NCI-H1930 (cell line): ENCODE measurements around the gene PELI2.

Experiments
- DNase-seq, 2 experiments: peaks; one replicate each; lab custom pipeline; 2025; lab: John Stamatoyannopoulos, UW

PELI2 gene, protein sequence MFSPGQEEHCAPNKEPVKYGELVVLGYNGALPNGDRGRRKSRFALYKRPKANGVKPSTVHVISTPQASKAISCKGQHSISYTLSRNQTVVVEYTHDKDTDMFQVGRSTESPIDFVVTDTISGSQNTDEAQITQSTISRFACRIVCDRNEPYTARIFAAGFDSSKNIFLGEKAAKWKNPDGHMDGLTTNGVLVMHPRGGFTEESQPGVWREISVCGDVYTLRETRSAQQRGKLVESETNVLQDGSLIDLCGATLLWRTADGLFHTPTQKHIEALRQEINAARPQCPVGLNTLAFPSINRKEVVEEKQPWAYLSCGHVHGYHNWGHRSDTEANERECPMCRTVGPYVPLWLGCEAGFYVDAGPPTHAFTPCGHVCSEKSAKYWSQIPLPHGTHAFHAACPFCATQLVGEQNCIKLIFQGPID

GRCh38 chr14:56117765-56118610 lies at the start of gene PELI2:
TSS of gene PELI2 (plus strand) at chr14:56118411. CDS start at chr14:56118661, 250 bp downstream.
- DNase-seq, result peak; percentile 44 to 53

- no peak for DNase-seq
Observed at GRCh38 chr14:56073799-56074198, 44.4 kb upstream of the PELI2 start.

DNA sequence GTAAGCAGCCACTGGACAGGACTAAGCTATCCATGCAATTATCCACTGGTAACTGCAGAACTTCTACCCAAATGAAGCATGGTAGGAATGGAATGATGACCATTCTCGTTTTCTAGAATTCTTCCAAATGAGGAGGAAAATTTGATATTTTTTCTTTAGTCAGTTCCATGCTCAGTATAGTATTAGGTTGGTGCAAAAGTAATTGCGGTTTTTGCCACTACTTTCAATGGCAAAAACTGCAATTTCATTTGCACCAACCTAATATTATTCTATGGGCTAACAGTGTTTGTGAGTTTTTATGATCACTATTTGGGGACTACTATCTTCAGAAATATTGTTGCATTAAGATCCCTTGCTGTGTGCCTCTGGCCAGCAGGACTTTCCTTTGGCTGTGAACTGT lies 42.9 kb upstream of the PELI2 start:
- no peak for DNase-seq

DNA sequence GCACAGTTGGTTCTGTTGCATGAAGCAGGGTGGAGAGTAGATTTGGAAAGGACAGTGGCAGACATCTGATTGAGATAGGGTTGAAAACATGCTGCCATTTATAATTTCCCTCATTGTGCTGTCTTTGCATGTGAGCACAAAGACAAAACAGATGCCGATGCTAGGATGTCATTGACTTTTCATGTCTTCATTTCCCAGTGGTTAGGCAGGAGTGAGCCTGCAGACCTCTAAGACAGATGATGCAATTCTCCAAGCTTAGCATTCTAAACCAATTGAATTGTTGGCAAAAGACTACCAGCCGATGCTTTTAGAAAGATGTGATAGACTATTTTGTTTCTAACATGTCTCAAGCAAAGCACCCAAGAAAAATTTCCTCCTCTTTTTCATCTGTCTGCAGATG lies 37.1 kb upstream of the PELI2 start:
- no peak for DNase-seq

DNA sequence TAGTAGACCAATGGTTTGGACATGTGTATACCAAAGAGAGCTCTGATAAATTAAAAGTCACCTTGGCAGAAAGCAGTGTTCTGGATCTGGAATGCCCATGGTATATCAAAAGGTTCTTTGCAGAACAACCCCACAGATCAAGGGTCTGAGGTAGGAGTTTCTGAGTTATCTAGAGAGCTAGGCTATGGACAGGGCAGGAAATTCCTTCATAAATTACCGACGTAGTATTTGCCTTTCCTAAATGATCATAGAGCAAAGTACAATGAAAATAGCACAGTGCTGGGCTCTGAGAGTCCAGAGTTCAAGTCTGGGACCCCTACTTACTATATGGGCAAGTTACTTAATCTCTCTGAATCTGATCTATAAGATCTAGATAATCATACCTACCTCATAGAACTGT lies 35.3 kb upstream of the PELI2 start:
- no peak for DNase-seq

DNA sequence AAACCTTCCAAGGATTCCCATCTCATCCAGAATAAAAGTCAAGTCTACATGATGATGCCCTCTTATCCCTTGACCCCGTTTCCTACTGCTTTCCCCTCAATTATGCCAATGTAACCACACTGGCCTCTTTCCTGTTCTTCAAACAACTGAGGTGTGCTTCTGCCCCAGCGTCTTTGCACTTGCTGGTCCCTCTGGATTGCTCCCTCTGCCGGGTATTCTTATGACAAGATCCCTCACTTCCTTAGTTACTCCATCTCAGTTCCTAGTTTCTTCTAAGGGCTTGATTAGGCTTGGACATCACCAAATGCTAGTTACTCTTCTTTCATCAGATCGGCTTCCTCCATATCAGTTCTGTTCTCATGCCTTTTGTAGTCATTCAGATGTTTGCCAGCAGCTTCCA lies 32.7 kb upstream of the PELI2 start:
- no peak for DNase-seq

DNA sequence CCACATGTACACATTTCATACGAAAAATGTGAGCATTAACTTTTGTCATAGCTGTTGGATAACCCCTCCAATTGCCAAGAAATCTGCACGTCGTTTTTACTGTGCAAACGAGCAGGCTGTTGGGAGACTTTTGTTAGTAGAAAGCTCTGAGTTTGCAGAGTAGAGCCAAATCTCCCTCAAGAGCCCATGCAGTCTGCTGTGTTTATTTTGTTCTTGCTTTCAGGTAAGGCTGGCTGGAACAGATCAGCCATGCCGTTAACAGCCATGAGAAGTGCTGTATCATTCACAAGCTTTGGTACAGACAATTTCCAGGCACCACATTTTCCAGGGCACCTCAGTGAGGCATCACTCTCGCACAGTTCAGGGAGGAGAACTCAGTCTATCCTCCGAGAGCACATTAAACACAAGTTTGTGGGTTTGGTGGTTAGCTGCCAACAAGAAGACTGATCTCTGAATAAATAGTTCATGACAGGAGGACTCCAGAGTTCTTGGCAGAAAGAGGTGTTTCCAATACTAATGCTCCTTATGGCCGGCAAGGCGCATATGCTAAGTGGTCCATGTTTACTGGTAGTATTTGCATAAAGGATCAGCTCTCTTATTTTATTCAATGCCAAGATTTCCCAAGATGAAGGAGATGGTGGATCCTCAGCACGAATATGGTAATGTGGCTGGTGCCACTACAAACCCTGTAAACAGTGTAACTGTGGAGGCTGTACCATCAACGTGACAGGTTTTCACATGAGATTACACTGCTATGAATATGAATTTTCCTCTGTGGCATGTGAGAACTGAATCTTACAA lies 30.3 kb upstream of the PELI2 start:
- no peak for DNase-seq

DNA sequence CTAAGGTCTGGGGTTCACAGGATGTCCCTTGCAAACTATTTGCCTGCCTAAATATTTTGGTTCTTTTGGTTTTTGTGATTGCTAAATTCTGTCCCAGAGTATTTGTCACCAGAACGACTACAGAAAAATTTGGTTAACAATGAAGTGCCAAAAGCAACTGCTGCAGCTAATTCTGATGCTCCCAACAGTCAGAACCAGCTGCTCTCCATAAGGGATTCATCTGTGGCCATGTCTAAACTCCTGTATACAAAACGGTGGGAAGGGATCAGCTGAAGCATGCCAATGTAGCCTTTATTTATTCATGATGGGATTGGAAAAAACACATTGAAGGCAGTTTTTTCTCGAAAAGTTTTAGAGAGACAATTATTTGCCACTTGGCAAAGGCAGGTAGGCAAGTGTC lies 29.3 kb upstream of the PELI2 start:
- no peak for DNase-seq

GRCh38 chr14:56092763-56093162 lies 25.4 kb upstream of the PELI2 start:
- DNase-seq, result no peak

DNA sequence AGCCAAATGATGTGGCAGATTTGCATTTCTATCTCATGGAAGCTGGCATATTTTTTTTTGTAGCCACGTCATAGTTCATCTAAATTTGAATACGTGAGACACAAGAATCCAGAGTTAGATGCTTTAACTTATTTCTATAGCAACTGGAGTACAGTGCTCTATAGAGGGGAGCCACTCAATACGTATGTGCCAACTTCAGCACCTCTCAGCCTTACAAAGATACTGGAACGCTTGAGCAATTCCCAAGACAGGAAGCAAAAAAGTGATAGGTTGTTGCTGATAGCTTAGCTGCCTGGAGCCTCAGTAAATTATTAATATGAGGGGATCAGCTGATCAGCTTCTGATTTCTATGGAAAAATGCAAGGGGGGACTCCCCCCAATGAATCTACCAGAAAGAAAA lies 24.1 kb upstream of the PELI2 start:
- no peak for DNase-seq

- DNase-seq, result no peak
Observed at GRCh38 chr14:56098021-56098420, 20.2 kb upstream of the PELI2 start.

DNA sequence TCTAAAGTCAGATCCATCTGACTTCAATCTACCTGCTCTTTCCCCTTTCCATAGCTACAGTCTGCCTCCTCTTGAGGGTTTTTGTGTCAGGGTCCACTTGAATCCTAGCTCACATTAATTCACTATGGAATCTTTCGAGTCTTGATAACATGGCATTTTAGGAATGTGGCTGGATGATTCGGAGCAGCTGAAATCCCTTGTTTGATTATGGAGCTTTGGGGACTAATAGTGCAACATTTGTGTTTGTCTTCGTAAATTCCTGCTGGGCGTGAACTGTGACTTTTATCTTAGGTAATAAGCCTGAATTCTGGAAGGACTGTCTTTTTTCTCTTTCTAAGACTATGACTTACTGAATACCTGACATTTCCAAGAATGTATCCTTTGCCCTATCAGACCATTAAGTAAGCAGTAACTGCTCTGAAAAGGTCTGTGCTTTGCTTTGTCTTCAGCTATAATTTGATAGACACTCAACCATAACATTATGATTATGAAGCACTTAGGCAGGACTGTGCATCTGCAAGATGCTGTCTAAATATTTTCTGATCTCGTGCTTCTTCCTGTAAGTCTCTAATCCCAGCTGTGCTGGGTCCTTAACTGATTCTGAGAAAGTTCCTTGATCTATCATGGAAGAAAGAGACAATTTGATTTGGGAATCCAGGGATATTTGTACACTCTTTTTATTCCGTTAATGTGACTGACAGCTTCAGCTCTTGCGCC lies 19.0 kb upstream of the PELI2 start:
- DNase-seq, result no peak

- DNase-seq, result no peak
Observed at GRCh38 chr14:56100556-56100955, 17.7 kb upstream of the PELI2 start.

DNA sequence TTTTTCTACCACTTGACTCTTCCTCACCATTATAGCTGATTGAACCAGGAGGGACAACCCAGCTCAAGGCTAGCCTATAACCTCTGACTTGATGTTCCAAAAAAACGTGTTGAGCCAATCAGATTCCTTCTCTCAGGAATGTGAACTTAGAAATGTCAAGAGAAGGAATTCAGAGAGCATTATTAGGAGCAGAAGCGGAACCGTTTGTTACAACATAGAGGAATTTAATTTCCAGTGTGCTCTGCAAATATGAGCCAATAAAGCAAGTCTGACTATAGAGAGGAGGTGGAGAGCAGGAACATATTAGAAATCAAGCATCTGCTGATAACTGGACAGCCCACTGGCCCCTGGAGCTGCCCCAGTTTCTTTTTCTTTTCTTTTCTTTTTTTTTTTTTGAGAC lies 15.3 kb upstream of the PELI2 start:
- no peak for DNase-seq

DNA sequence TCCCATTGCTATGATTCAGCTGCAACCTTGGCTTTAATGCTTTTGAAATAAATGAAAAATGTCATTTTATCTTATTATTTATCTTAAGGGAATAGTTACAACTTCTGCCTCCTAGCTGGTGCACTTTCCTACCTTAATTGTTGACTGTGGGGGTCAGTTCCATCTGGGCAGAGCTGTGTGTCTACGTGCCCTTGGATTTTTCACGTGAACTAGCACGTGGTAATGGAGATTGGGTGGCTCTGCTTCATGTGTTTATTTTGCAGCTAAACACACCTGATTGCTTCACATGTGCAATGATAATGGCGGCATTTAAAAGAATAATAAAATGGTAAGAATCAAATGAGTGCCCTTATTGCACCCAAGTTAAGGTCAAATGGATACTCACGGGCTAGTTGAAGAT lies 10.6 kb upstream of the PELI2 start:
- no peak for DNase-seq

DNA sequence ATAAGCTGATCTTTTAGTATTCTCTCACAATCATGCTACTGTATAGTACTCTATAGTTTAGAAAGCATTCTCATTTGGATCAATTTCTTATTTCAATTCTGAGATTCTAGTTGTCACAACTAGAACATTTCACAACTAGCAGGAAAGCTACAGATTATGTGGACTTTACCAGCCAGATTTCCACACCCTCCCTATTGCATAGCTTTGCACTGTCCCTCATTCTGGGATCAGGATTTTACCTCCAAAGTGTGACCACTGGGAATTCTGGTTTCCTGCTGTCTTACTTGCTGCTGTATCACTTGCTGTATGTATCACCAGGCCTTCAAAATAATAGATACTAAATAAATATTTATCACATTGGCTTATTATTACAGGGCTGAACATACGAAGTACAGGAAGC lies 10.2 kb upstream of the PELI2 start:
- no peak for DNase-seq

DNA sequence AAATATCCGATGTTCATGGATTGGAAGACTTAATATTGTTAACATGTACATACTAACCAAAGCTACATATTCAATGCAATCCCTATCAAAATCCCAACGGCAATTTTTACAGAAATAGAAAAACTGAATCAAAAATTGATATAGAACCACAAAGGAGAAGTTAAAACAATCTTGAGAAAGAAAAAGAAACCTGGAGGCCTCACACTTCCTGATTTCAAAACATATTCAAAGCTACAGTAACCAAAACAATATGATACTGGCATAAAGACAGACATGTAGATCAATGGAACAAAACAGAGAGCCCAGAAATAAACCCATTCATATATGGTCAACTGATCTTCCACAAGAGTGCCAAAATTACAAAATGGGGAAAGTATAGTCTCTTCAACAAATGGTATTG lies 5.4 kb upstream of the PELI2 start:
- no peak for DNase-seq

DNA sequence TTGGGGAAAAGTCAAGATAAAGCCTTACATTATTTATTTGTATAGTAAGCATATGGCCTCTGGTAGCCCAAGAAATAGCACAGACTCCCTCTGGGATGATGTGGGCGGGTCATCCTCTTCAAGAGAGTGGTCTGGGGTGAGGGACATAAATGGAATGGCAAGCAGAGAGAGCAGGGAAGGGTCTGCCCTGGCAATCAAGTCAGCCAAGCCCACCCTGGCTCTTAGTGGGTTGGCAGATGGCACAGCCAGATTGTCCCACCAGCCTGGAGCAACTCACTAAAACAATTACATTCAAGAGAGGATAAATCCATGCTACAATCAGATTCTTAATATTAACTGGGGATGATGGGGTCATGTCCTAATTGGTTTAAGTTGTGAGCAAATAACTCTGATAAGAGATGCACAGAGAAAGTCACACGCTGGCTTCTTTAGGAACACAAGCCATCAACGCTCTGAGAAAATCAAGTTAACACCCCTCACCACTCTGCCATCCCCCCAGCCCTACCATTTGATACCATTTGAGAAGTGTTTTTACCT lies 2.8 kb upstream of the PELI2 start:
- no peak for DNase-seq

GRCh38 chr14:56115976-56116893 lies 2.0 kb upstream of the PELI2 start:
- no peak for DNase-seq

GRCh38 chr14:56118611-56119181 lies 485 bp downstream of the PELI2 start:
- DNase-seq, result no peak
